A549 (cell line): Measurements from ENCODE around the gene ADAMTS16. TPM values are rescaled to one million over a fixed set of nuclear protein-coding genes. Genes with fewer than 3 reads are reported as not detected.

Experiments used
- ATAC-seq, 2 experiments: fragments of 200-7000 bp in 1 of 2; fragments of >200 bp in 1 of 2; cut with Nextera tagmentation in 1 of 2; cut with Tn5 transposase in 1 of 2; 3 replicates each; pipeline versions ENCODE4 v1.8.0 to v1.9.1; 2018 to 2020; ENCODE audit warnings: mild to moderate bottlenecking in 1 of 2, moderate library complexity in 1 of 2
- CTCF ChIA-PET: fragments of 300-600 bp; sonication (Branson Sonifier 250); formaldehyde crosslinking; extraction: SDS; loops from one replicate; lab custom pipeline; 2021; ENCODE audit warnings: antibody characterized with exemption, inconsistent platforms; lab: Yijun Ruan, JAX
- POLR2A ChIA-PET: fragments of 350-600 bp; formaldehyde crosslinking; extraction: SDS; loops from one replicate; lab custom pipeline; 2021; ENCODE audit warnings: antibody characterized with exemption, inconsistent platforms; lab: Yijun Ruan, JAX
- DNase-seq, 2 experiments: peaks; one replicate each; pipeline versions ENCODE4 v3.0.0 to v3.0.0-alpha.2; 2011 to 2016; ENCODE audit warnings: low read depth in 1 of 2, low spot score in 1 of 2
- FAIRE-seq: peaks from 2 replicates; lab custom pipeline; 2011; peaks lifted over from hg19 to GRCh38; lab: Jason Lieb, UNC
- H3K27ac ChIP-seq, 2 experiments: fragments of >200 bp; sonication (Bioruptor Twin); formaldehyde crosslinking; 3 replicates each; pipeline ENCODE4 v1.5.1; 2016 to 2017
- H3K4me1 ChIP-seq: fragments of >200 bp; sonication (Bioruptor Twin); formaldehyde crosslinking; 3 replicates; pipeline ENCODE4 v1.6.1; 2016
- H3K4me2 ChIP-seq: fragments of >200 bp; sonication (Bioruptor Twin); formaldehyde crosslinking; 3 replicates; pipeline ENCODE4 v1.6.1; 2016
- H3K4me3 ChIP-seq: fragments of >200 bp; sonication (Bioruptor Twin); formaldehyde crosslinking; 3 replicates; pipeline ENCODE4 v1.5.1; 2016
- H3K9me3 ChIP-seq: fragments of >200 bp; sonication (Bioruptor Twin); formaldehyde crosslinking; 3 replicates; pipeline ENCODE4 v1.6.1; 2016
- CBX8 ChIP-seq: fragments of 200-600 bp; sonication (generic); IDR thresholded peaks from 2 replicates; pipeline ENCODE4 v1.6.1; 2016
- EHMT2 ChIP-seq: fragments of 200-600 bp; sonication (generic); IDR thresholded peaks from 2 replicates; pipeline ENCODE4 v1.6.1; 2016; ENCODE audit warnings: antibody characterized with exemption, low read depth, mild to moderate bottlenecking, moderate library complexity
- ELK1 ChIP-seq: fragments of 150-350 bp; IDR thresholded peaks from 2 replicates; pipeline ENCODE4 v1.6.1; 2014; ENCODE audit warnings: low read depth, mild to moderate bottlenecking, low read length
- EP300 ChIP-seq, 2 experiments: fragments of >200 bp; sonication (Bioruptor Twin); formaldehyde crosslinking; IDR thresholded peaks; 2 replicates in 1 of 2; 3 replicates in 1 of 2; pipeline ENCODE4 v1.6.1; 2016 to 2017
- FOSB ChIP-seq: fragments of 250-450 bp; sonication (Bioruptor Pico); IDR thresholded peaks from 2 replicates; pipeline ENCODE4 v1.5.0; 2020; ENCODE audit warnings: mild to moderate bottlenecking, moderate library complexity
- FOSL2 ChIP-seq, 2 experiments: fragments of 450-650 bp in 1 of 2; fragments of >200 bp in 1 of 2; sonication (Bioruptor Twin) in 1 of 2; formaldehyde crosslinking; IDR thresholded peaks; 2 replicates each; pipeline versions ENCODE4 v1.5.0 to v1.6.1; 2016 to 2020; ENCODE audit warnings: mild to moderate bottlenecking in 1 of 2, moderate library complexity in 1 of 2
- GATA3 ChIP-seq: IDR thresholded peaks from 2 replicates; pipeline ENCODE4 v1.6.1; 2012; ENCODE audit warnings: borderline replicate concordance
- HDAC2 ChIP-seq: fragments of 200-600 bp; sonication (generic); IDR thresholded peaks from 2 replicates; pipeline ENCODE4 v1.6.1; 2016
- HES2 ChIP-seq: fragments of >200 bp; sonication (Bioruptor Twin); formaldehyde crosslinking; IDR thresholded peaks from 2 replicates; pipeline ENCODE4 v1.6.1; 2016
- HEYL ChIP-seq: fragments of 250-450 bp; sonication (Bioruptor Pico); IDR thresholded peaks from 2 replicates; pipeline ENCODE4 v1.8.0; 2021; ENCODE audit warnings: mild to moderate bottlenecking, moderate library complexity
- HOXA7 ChIP-seq: fragments of 250-450 bp; sonication (Bioruptor Pico); IDR thresholded peaks from 2 replicates; pipeline ENCODE4 v1.5.0; 2020; ENCODE audit warnings: mild to moderate bottlenecking, moderate library complexity
- HOXB5 ChIP-seq: fragments of 250-450 bp; sonication (Bioruptor Pico); IDR thresholded peaks from 2 replicates; pipeline ENCODE4 v1.5.0; 2020; ENCODE audit warnings: mild to moderate bottlenecking, moderate library complexity
- MAFK ChIP-seq: fragments of 450-650 bp; IDR thresholded peaks from 2 replicates; pipeline ENCODE4 v1.6.1; 2014; ENCODE audit not compliant: partially characterized antibody
- NFE2L2 ChIP-seq: fragments of 150-350 bp; conservative IDR thresholded peaks from 2 replicates; pipeline ENCODE4 v1.6.1; 2014; ENCODE audit warnings: low read length
- NPAS2 ChIP-seq: fragments of 250-450 bp; sonication (Bioruptor Pico); IDR thresholded peaks from 2 replicates; pipeline ENCODE4 v1.8.0; 2022; ENCODE audit warnings: mild to moderate bottlenecking, moderate library complexity, borderline replicate concordance
- NR3C1 ChIP-seq: fragments of >200 bp; sonication (Bioruptor Twin); formaldehyde crosslinking; IDR thresholded peaks from 3 replicates; pipeline ENCODE4 v1.6.1; 2017
- PHF8 ChIP-seq: fragments of 200-600 bp; sonication (generic); IDR thresholded peaks from 2 replicates; pipeline ENCODE4 v1.6.1; 2016; ENCODE audit warnings: low read depth, mild to moderate bottlenecking, antibody characterized with exemption, moderate library complexity, borderline replicate concordance
- RARB ChIP-seq: fragments of 250-450 bp; sonication (Bioruptor Pico); IDR thresholded peaks from 2 replicates; pipeline ENCODE4 v1.8.0; 2021; ENCODE audit warnings: mild to moderate bottlenecking, moderate library complexity
- RCOR1 ChIP-seq: fragments of 150-350 bp; IDR thresholded peaks from 2 replicates; pipeline ENCODE4 v1.6.1; 2014; ENCODE audit warnings: antibody characterized with exemption, low read length, low read depth
- REST ChIP-seq: fragments of 200-600 bp; sonication (generic); IDR thresholded peaks from 2 replicates; pipeline ENCODE4 v1.6.1; 2016; ENCODE audit warnings: antibody characterized with exemption, mild to moderate bottlenecking, moderate library complexity
- RFX5 ChIP-seq: fragments of 450-650 bp; IDR thresholded peaks from 2 replicates; pipeline ENCODE4 v1.7.1; 2014; ENCODE audit warnings: antibody characterized with exemption, mild to moderate bottlenecking, moderate library complexity
- RNF2 ChIP-seq: fragments of 200-600 bp; sonication (generic); IDR thresholded peaks from 2 replicates; pipeline ENCODE4 v1.6.1; 2016; ENCODE audit warnings: low read depth, mild to moderate bottlenecking, antibody characterized with exemption, moderate library complexity, borderline replicate concordance
- SMC3 ChIP-seq: fragments of >200 bp; sonication (Bioruptor Twin); formaldehyde crosslinking; IDR thresholded peaks from 3 replicates; pipeline ENCODE4 v1.6.1; 2018; ENCODE audit warnings: inconsistent platforms
- SREBF2 ChIP-seq: fragments of 450-650 bp; IDR thresholded peaks from 2 replicates; pipeline ENCODE4 v1.6.1; 2014; ENCODE audit warnings: mild to moderate bottlenecking, moderate library complexity
- ZFP36 ChIP-seq: fragments of 450-650 bp; IDR thresholded peaks from 2 replicates; pipeline ENCODE4 v1.6.1; 2014; ENCODE audit warnings: borderline replicate concordance; ENCODE audit not compliant: partially characterized antibody
- ZNF302 ChIP-seq: fragments of 250-450 bp; sonication (Bioruptor Pico); IDR thresholded peaks from 2 replicates; pipeline ENCODE4 v1.9.0; 2021; ENCODE audit warnings: inconsistent platforms, mild to moderate bottlenecking, moderate library complexity
- WGBS: methylation state at CpG from one replicate; pipeline ENCODE4 v1.1.6; 2017; ENCODE audit errors: missing lambda C conversion rate; 5-methylcytosine and 5-hydroxymethylcytosine counted together
- polyA plus RNA-seq, 4 experiments: library from polyadenylated mRNA; depleted of rRNA in 3 of 4; stranded (reverse); fragments of >200 nt; fragmentation: RNase III in 1 of 4; extraction: RNeasy Plus Mini Kit Qiagen cat#74134 plus additional on column Dnase treatment in 1 of 4; gene quantifications; 2 replicates in 3 of 4; 3 replicates in 1 of 4; pipeline ENCODE4 v1.2.3, GENCODE V29; 2011 to 2017
- TF ChIP-seq, protein P1 (sequence below): IDR thresholded peaks from 2 replicates; pipeline ENCODE4 v1.6.1; 2012
- TF ChIP-seq, protein P2 (sequence below): fragments of >200 bp; sonication (Bioruptor Twin); formaldehyde crosslinking; IDR thresholded peaks from 3 replicates; pipeline ENCODE4 v1.5.1; 2016
- TF ChIP-seq, protein P3 (sequence below): IDR thresholded peaks from 2 replicates; pipeline ENCODE4 v1.6.1; 2012

ADAMTS16 gene
- polyA plus RNA-seq, 2 of the 4 experiments (the other 2 are of a cell fraction) = 0.71 to 1.0 TPM

GRCh38 chr5:5276951-5277517 is 136.9 kb downstream of the ADAMTS16 start:
- no peak for TF ChIP-seq HEYL (CRISPR knock-in tag)
- TF ChIP-seq FOSL2 (IDR thresholded peaks at IDR 0.05) = no peak
- no peak for TF ChIP-seq FOSL2 (CRISPR knock-in tag; IDR thresholded peaks at IDR 0.05)
- TF ChIP-seq RFX5 = no peak
- TF ChIP-seq NPAS2 (CRISPR knock-in tag) = no peak
- TF ChIP-seq HOXA7 (CRISPR knock-in tag) = no peak
- TF ChIP-seq CBX8 = no peak
- TF ChIP-seq MAFK = no peak
- TF ChIP-seq NFE2L2 = no peak
- TF ChIP-seq HES2 = no peak
- Histone ChIP-seq H3K4me3 (no peak overlapping the region), H3K4me1 (peaks cover 18% of the 10 kb centered on the region), H3K9me3 (no peaks in the 10 kb centered on the region), H3K4me2 (no peak overlapping the region), H3K27ac (no peak overlapping the region)
- FAIRE-seq (no peak), DNase-seq (no peak), ATAC-seq (no peak)
- ChIA-PET CTCF (interaction anchor here (0.7 to 1.3 kb wide), 3 partner anchors 14 to 442 kb away, joined by 3 to 5 read pairs (median 3); no protein-coding TSS in a partner anchor), POLR2A (no interaction called here)
- WGBS = 86% methylated on average over 12 of the region's 12 CpGs

- ATAC-seq (peak in 1 of 2 experiments; percentile 79; a peak in 4 of 6 replicates), DNase-seq (peak in 1 of 2 experiments; percentile 46), FAIRE-seq (no peak)
- CTCF ChIA-PET = interaction anchor here (1.2 kb wide), 1 partner anchor 116 kb away, joined by 3 read pairs; no protein-coding TSS in a partner anchor
- POLR2A ChIA-PET = no interaction called here
- peaks cover 17% of the 10 kb centered on the region; the same call in 2 of the 3 replicates for H3K4me1 ChIP-seq
- H3K27ac ChIP-seq = no peak overlapping the region
- peak overlapping the region; percentile 39 for H3K4me2 ChIP-seq
- WGBS = 19% methylated on average over 4 of the region's 4 CpGs
- H3K4me3 ChIP-seq = no peak overlapping the region
- peaks cover under 1% of the 10 kb centered on the region; the same call in 2 of the 3 replicates for H3K9me3 ChIP-seq
- TF ChIP-seq NPAS2 (CRISPR knock-in tag) = no peak
- TF ChIP-seq REST = no peak
- TF ChIP-seq, protein P1, sequence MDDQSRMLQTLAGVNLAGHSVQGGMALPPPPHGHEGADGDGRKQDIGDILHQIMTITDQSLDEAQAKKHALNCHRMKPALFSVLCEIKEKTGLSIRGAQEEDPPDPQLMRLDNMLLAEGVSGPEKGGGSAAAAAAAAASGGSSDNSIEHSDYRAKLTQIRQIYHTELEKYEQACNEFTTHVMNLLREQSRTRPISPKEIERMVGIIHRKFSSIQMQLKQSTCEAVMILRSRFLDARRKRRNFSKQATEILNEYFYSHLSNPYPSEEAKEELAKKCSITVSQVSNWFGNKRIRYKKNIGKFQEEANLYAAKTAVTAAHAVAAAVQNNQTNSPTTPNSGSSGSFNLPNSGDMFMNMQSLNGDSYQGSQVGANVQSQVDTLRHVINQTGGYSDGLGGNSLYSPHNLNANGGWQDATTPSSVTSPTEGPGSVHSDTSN = no peak
- TF ChIP-seq SREBF2 = no peak
- TF ChIP-seq EHMT2 = no peak
- TF ChIP-seq ZNF302 (CRISPR knock-in tag) = no peak
- TF ChIP-seq ELK1 = no peak
- TF ChIP-seq RNF2 = no peak
- TF ChIP-seq, protein P2, sequence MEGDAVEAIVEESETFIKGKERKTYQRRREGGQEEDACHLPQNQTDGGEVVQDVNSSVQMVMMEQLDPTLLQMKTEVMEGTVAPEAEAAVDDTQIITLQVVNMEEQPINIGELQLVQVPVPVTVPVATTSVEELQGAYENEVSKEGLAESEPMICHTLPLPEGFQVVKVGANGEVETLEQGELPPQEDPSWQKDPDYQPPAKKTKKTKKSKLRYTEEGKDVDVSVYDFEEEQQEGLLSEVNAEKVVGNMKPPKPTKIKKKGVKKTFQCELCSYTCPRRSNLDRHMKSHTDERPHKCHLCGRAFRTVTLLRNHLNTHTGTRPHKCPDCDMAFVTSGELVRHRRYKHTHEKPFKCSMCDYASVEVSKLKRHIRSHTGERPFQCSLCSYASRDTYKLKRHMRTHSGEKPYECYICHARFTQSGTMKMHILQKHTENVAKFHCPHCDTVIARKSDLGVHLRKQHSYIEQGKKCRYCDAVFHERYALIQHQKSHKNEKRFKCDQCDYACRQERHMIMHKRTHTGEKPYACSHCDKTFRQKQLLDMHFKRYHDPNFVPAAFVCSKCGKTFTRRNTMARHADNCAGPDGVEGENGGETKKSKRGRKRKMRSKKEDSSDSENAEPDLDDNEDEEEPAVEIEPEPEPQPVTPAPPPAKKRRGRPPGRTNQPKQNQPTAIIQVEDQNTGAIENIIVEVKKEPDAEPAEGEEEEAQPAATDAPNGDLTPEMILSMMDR = no peak
- TF ChIP-seq ZFP36 = peak; percentile 48
- no peak for TF ChIP-seq MAFK
- no peak for TF ChIP-seq HDAC2
- TF ChIP-seq, protein P3, sequence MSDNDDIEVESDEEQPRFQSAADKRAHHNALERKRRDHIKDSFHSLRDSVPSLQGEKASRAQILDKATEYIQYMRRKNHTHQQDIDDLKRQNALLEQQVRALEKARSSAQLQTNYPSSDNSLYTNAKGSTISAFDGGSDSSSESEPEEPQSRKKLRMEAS = peak; percentile 57; the same call in 1 of the 2 replicates
- TF ChIP-seq GATA3 = peak; percentile 95
- no peak for TF ChIP-seq EP300 (IDR thresholded peaks at IDR 0.05)
- TF ChIP-seq HEYL (CRISPR knock-in tag) = no peak
- no peak for TF ChIP-seq SMC3
- no peak for TF ChIP-seq PHF8
- no peak for TF ChIP-seq FOSB (CRISPR knock-in tag)
- no peak for TF ChIP-seq HOXB5 (CRISPR knock-in tag)
- no peak for TF ChIP-seq HOXA7 (CRISPR knock-in tag)
- TF ChIP-seq RARB (CRISPR knock-in tag) = no peak
- no peak for TF ChIP-seq NR3C1
- TF ChIP-seq RCOR1 = no peak
These were observed 138.2 kb downstream of the ADAMTS16 start for GRCh38 chr5:5278201-5278814.
